Measurements from ENCODE around the gene C19orf81. TPM values are rescaled to one million over a fixed set of nuclear protein-coding genes. Genes with fewer than 3 reads are reported as not detected.
"Not testable (repeated sequence)": the region's sequence is repeated elsewhere in the genome, so short reads cannot be mapped to it uniquely, and the experiment has no call there.

The C19orf81 gene
- total RNA-seq (2014; rRNA removed; shearing (Covaris generic)), result 1.0 and 4.9 TPM in 2 replicates

DNA sequence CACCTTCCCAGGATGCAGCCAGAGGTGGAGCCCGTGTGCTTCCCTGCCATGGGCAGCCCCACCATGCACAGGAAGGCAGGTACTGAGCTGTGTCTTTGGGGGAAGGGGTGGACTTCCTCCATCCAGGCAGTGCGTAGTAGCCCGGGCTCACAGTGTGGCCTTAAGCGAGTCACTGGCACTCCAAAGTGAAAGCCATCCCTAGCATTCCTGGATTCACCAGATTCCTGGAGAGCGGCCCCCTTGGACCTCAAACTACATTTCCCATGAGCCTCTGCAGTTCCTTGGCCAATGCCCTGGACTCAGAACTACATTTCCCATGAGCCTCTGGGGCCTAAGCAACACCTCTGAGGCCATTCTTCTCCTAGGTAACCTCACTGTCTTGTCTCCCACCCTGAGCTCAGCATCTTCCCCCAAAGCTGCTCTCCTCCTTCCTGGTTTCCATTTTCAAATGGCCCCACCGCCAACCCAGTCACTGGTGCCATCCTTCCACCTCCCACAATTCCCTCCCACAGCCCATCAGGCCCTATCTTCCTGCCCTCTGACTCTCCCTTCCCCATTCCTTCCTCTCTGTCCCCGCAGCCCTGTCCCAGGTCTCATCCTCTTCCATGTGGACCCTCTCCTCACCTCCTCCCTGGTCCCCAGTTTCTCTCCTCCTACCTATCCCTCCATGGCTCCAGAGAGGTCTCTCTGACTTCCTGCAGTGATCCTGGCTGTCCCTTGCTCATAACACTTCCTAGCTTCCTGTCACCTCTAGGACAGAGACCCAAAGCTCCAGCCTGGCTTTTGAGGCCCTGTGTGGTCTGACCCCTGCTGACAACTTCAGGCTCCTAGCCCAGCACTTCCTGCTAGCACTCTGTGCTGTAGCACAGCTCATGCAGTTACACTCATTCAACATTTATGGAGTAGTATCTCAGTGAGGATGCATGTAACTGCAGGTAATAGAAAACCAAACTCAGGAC is at the start of gene C19orf81:
Gene C19orf81, plus strand, starts transcription at position 13 of the 959 bp plus-strand sequence. Its CDS starts 0 bp downstream, at position 13.
- peak; percentile 41 for DNase-seq (ENCODE audit: low read depth)

DNA sequence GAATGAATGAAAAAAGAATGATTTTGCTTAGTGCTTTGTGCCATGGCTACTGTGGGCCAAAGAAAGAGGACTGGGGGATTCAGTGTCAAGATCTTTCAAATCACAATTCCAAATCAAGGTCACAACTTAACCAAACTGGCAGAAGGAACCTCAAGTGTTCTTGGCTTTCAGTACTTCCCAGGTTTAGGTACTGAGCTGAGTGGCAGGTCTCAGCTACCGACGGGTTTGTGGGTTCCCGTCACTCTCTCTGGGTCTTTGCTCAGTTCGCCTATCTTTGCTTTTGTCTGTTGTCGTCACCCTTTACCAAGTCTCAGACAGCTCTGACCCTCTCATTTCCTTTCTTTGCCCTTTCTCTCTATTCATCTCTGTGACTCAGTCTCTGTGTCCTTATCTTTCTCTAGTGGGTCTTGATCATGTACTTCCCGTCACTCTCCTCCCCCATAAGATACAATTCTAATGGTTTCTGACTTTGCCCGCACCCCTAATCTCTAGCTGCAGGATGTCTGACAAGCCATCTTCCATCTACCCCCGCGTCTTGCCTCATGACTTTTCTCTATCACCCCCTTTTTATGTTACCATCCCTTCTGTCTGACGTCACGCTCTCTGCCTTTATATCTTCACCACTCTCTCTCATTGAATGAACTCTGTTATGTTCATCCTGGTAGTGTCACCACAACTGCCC is 47.7 kb upstream of the C19orf81 start:
- DNase-seq (ENCODE audit: low read depth), result no peak

DNA sequence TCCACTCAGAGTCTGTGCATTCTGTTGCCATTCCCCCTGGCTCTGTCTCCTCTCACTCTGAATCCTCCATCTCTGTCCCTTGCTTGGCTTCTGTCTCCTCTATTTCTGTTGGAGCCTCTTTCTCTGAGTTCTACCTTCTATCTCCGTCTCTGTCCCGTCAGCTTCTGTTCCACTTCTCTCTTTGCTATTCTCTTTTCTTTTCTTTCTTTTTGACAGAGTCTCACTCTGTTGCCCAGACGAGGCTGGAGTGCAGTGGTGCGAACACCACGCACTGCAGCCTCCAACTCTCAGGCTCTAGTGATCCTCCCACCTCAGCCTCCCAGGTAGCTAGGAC is 47.2 kb upstream of the C19orf81 start:
- no peak for DNase-seq (ENCODE audit: low read depth)

DNA sequence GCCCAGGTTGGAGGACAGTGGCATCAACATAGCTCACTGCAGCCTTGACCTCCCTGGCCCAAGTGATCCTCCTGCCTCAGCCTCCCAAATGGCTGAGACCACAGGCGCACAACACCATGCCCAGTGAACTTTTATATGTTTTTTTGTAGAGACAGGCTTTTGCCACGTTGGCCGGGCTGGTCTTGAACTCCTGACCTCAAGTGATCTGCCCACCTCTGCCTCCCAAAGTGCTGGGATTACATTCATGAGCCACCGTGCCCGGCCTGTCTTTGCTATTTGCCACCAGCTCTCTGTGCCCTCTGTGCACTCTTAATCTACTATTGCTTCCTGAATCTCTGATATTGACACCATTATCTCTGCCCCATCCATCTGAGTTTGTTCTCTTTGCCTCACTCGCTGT is 46.7 kb upstream of the C19orf81 start:
- no peak for DNase-seq (ENCODE audit: low read depth)

DNA sequence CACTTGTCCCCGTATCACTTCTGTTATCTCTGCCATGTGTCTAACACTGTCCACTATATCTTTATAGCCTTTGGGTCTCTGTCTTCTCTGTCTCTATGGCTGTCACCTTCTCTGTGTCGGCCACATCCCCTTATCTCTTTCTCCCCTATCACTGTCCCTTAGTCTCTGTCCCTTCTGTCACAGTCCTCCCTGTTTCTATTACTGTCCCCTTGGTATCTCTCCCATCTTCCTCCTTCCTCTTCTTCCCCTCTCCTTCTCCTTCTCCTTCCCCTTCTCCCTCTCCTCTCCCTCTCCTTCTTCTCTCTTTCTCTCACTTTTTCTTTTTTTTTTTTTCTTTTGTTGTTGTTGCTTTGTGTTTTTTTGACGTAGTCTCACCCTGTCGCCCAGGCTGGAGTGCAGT is 46.3 kb upstream of the C19orf81 start:
- DNase-seq (ENCODE audit: low read depth), result no peak

DNA sequence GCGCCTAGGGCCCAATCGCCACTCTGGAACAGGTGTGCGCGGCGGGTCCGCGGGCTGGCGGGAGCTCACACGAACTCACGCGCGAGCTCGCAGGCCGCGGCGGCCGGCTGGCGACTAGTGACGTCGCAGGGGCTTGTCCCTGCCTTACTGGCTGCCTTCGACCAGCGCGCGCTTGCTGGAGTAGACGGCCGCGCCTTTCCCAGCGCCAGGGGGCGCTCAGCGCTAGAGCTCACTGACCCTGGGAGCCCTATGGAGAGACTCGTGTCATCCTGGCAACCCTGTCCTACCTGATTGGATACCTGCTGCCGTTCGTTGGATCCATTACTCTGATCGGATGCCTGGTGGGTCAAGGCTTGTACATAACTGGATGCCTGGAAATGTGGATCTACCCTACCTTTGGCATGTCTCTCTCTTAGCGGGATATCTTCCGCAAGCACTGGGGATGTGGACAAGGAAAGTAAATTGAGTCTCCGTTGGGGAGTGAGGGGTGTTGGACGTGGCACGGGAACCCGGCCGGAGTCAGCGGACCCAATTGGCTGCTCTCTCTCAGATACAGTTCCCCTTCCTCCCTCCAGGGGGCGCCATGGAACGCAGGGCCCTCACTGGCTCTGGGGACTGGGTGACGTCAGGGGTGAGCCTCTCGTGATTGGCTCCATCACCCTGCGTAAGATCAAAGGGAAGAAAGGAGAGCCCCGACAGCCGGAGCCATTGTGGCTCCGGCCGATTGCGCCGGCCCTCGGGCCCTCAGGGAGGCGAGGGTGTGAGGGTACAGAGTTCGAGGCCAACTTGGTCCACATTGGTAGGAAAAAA is 44.8 kb upstream of the C19orf81 start:
- DNase-seq (ENCODE audit: low read depth), result not testable (repeated sequence)

DNA sequence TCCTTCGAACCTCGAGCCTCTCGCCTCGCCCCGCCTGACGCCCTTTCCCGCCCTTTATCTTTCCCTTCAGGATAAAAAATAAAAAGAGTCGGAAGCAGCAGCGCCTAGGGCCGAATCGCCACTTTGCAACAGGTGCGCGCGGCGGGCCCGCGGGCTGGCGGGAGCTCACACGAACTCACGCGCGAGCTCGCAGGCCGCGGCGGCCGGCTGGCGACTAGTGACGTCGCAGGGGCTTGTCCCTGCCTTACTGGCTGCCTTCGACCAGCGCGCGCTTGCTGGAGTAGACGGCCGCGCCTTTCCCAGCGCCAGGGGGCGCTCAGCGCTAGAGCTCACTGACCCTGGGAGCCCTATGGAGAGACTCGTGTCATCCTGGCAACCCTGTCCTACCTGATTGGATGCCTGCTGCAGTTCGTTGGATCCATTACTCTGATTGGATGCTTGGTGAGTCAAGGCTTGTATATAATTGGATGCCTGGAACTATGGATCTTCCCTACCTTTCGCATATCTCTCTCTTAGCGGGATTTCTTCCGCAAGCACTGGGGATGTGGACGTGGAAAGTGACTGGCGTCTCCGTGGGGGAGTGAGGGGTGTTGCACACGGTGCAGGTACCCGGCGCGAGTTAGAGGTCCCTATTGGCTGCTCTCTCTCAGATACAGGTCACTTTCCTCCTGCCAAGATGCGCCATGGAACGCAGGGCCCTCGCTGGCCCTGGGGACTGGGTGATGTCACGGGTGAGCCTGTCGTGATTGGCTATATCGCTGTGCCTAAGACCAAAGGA is 43.0 kb upstream of the C19orf81 start:
- not testable (repeated sequence) for DNase-seq (ENCODE audit: low read depth)

DNA sequence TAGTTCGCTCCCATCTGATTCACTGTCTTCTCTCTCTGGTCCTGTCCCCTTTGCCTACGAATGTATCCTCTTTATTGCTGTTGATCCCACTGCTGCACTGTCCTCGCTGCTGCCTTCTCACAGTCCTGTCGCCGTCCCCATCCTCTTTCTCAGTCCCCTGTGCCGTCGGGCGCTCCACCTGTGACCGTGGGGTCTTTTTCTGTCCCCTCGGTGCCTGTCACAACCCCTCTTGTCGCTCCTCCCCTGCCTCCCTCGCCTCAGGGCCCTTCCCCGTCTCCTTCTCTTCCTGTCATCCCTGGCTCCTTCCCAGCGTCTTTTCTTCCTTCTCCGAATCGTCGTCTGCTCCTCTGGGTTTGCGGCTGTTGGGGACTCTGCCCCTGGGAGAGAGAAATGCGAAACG is 41.9 kb upstream of the C19orf81 start:
- no peak for DNase-seq (ENCODE audit: low read depth)

DNA sequence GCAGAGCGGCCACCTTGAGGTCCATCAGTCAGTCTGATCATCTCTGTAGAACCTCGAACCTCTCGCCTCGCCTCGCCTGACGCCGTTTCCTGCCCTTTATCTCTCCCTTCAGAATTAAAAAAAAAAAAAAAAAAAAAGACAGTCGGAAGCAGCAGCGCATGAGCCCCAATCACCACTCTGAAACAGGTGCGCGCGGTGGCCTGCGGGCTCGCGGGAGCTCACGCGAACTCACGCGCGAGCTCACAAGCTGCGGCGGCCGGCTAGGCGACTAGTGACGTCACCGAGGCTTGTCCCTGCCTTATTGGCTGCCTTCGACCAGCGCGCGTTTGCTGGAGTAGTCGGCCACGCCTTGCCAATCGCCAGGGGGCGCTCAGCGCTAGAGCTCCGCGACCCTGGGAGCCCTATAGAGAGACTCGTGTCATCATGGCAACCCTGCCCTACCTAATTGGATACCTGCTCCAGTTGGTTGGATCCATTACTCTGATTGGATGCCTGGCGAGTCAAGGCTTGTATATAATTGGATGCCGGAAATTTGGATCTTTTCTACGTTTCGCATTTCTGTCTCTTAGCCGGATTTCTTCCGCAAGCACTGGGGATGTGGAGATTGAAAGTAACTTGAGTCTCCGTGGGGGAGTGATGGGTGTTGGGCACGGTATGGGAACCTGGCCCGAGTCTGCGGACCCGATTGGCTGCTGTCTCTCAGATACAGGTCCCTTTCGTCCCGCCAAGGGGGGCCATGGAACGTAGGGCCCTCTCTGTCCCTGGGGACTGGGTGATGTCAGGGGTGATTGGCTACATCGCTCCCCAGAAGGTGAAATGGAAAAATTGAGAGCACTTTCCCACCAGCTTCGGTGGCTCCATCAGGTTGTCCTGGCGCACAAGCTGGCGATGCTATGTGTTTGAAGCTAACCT is 41.1 kb upstream of the C19orf81 start:
- peak; percentile 51 for DNase-seq (ENCODE audit: low read depth)

DNA sequence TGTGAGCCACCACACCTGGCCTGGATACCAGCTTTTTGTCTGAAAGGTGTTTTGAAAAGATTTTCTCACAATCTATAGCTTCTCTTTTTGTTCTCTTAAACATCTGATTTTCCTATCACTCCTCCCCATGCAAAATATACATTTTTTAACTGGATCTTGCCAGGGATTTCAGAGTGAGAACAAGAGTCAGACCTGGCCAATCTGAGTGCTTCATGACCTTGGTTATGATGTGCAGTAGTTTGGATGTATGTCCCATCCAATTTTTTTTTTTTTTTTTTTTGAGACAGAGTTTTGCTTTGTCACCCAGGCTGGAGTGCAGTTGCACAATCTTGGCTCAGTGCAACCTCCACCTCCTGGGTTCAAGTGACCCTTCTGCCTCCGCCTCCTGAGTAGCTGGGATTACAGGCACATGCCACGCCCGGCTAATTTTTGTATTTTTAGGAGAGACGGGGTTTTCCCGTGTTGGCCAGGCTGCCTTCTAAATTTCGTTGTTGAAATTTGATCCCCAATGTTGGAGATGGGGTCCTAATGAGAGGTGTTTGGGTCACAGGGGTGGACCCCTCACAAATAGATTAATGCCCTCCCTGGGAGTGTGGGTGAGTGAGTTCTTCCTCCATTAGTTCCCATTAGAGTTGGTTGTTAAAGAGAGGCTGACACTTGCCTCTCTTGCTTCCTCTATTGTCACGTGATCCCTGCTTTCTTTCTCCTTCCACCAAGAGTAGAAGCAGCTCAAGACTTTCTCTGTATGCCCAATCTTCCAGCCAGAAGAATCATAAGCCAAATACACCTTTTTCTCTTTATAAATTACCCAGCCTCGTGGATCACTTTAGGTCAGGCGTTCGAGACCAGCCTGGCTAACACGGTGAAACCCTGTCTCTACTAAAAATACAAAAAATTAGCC is 36.5 kb upstream of the C19orf81 start:
- not testable (repeated sequence) for DNase-seq (ENCODE audit: low read depth)

DNA sequence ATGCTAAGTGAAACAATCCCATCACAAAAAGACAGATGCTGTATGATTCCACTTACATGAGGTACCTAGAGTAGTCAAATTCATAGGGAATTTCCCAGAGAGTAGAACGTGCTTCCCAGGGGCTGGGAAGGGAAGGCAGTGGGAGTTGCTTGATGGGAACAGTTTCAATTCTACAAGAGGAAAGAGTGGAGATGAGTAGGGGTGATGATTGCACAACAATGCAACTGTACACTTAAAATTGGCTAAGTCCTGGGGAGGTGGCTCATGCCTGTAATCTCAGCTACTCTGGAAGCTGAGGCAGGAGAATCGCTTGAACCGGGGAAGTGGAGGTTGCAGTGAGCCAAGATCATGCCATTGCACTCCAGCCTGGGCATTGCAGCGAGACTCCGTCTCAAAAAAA is 30.9 kb upstream of the C19orf81 start:
- not testable (repeated sequence) for DNase-seq (ENCODE audit: low read depth)

DNA sequence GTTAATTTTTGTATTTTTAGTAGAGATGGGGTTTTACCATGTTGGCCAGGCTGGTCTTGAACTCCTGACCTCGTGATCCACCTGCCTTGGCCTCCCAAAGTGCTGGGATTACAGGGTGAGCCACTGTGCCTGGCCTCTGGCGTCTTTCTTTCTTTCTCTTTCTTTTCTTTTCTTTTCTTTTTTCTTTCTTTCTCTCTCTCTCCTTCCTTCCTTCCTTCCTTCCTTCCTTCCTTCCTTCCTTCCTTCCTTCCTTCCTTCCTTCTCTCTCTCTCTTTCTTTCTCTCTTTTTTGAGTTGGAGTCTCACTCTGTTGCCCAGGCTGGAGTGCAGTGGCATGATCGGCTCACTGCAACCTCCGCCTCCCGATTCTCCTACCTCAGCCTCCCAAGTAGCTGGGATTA is 30.1 kb upstream of the C19orf81 start:
- not testable (repeated sequence) for DNase-seq (ENCODE audit: low read depth)

DNA sequence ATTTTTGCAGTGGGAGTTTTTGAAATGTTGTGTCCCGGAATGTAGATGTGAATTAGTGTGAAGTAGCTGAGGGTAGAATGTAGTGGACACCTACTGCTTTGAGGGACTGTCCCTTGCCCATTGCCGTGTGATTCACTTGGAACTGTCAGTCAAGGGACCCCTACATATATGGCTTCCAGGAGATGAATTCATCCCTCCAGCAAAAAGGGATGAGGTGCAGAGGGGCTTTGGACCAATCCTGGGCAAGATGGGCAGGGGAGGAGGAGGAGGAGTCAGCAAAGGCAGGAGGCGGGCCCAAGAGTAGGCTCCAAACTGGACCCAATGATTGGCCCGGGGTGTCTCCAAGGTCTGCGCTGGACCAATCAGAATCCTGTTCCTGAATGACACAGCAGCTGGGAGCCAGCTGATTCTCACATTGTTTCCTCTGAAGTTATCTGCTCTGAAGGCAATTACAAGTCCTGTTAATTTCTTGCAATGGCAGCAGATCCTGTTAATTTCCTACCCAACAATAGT is 28.8 kb upstream of the C19orf81 start:
- DNase-seq (ENCODE audit: low read depth), result not testable (repeated sequence)

DNA sequence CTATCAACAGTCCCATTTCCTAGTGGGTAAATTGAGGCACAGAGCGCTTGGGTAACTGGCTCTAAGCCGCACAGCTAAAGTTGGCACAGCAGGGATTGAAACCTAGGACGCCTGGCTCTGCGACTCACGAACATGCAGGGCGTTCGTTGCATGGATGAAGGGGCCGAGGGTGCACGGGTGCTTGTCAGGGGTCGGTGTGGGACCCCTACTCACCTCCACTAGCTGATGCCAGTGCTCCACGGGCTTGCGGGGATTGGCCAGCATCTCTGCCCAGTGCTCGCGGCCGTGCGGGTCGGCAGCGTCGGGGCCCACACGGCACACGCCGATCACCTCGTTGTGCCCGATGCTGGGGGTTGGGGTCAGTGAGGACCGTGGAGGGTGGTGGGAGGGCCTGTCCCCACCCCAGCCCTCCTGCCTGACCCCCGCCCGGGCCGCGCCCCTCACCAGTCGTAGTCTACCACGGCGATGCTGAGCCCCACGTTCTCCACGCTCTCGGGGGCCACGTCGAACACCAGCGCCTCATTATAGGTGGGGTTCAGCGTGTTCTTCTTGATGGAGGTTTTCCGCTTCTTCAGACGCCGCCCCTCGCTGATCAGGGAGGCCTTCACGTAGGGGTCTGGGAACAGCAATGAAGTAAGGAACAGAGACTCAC is 24.2 kb upstream of the C19orf81 start:
- no peak for DNase-seq (ENCODE audit: low read depth)

DNA sequence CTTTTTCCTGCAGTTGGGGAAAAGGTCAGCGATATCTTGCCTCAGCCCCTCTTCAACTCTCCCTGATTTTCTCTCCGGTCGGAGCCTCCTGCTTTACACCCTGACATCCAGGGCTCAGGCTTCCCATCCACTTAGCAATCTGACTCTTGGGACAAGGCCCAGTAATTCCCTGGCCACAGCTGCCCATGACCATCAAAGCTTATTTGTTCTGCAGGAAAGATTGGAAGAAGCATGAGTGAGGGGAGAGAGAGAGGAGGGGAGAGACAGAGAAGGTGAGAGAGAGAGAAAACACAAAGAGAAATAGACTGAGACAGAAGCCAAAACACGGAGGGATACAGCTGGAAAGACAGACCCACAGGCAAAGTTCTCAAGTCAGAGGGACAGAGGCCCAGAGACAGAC is 23.2 kb upstream of the C19orf81 start:
- DNase-seq (ENCODE audit: low read depth), result no peak

DNA sequence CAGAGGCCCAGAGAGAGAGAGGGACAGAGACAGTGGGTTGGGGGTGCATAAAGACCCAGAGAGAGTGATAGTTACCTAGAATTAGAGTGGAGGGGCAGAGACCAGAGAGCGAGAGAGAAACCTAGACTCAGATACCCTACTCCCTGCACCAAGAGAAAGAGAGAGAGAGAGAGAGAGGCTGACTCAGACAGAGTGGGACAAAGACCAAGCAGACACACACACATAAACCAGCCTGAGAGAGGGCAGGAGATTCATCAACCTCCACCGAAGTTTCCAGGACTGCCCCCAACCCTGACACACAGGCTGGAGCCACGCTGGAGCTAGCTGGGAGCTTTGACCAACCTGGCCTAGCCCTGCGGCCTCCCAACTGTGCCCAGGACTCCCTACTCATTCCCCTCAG is 22.4 kb upstream of the C19orf81 start:
- no peak for DNase-seq (ENCODE audit: low read depth)

DNA sequence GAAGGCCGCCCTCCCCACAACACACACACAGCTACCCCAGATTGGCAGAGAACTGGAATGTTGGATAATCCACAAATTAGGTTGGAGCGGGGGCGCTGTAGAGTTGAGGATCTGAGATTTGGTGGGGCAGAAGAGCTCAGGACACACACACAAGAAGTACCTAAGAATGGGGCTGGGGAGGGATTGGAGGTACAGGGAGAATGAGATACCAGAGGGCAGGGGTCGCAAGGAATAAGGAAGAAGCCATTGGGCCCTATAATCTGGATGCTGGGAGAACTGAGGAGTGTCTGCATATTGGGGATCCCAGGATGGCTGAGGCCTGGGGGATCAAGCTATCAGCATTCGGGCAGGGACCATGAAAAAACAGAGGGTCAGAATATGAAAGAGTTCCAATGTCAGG is 21.1 kb upstream of the C19orf81 start:
- DNase-seq (ENCODE audit: low read depth), result no peak

DNA sequence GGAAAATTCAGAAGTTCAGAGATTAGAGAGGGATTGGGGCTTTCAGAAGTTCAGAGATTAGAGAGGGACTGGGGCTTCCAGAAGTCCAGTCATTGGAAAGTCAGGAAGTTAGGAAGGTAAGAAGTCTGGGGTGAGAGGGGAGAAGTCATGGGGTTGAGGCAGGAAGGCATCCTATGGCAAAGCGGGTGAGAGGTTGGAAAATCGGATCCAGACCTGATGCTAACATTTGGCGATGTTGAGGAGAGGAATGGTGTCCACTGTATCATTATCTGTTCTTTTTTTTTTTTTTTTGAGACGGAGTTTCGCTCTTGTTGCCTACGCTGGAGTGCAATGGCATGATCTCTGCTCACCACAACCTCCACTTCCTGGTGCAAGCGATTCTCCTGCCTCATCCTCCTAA is 20.7 kb upstream of the C19orf81 start:
- no peak for DNase-seq (ENCODE audit: low read depth)

All from M059J (cell line).